Hematopoietic multipotent progenitor cell treated with erythropoietin and hydrocortisone succinate and interleukin-3 and kit ligand, for 17 days (in vitro differentiated cells): ENCODE results near the gene LYRM9.
"Not testable (repeated sequence)": the region's sequence is repeated elsewhere in the genome, so short reads cannot be mapped to it uniquely, and the experiment has no call there.

ENCODE experiments used
- DNase-seq: peaks from one replicate; pipeline ENCODE4 v3.0.0-alpha.2; 2015; ENCODE audit warnings: low spot score

Gene LYRM9

GRCh38 chr17:27892866-27893769 lies at the start of gene LYRM9:
TSS of gene LYRM9 (minus strand) at chr17:27893365. CDS start at chr17:27882694, 10,671 bp downstream.
- peak; percentile 94 for DNase-seq

- no peak for DNase-seq
These were observed 47.6 kb upstream of the LYRM9 start for GRCh38 chr17:27940503-27941428.

- no peak for DNase-seq
These were observed 46.6 kb upstream of the LYRM9 start for GRCh38 chr17:27939474-27940465.

- DNase-seq: no peak
These were observed 45.7 kb upstream of the LYRM9 start for GRCh38 chr17:27938864-27939263.

GRCh38 chr17:27938241-27938640 lies 45.1 kb upstream of the LYRM9 start:
- no peak for DNase-seq

GRCh38 chr17:27937025-27937546 lies 43.9 kb upstream of the LYRM9 start:
- DNase-seq: no peak

GRCh38 chr17:27930000-27930399 lies 36.8 kb upstream of the LYRM9 start:
- DNase-seq: no peak

GRCh38 chr17:27928587-27928986 lies 35.4 kb upstream of the LYRM9 start:
- DNase-seq: no peak

- no peak for DNase-seq
These were observed 34.6 kb upstream of the LYRM9 start for GRCh38 chr17:27927781-27928180.

GRCh38 chr17:27921599-27921998 lies 28.4 kb upstream of the LYRM9 start:
- DNase-seq: no peak

GRCh38 chr17:27921077-27921476 lies 27.9 kb upstream of the LYRM9 start:
- no peak for DNase-seq

- DNase-seq: peak; percentile 28
These were observed 27.4 kb upstream of the LYRM9 start for GRCh38 chr17:27920569-27920968.

- no peak for DNase-seq
These were observed 25.9 kb upstream of the LYRM9 start for GRCh38 chr17:27919079-27919478.

GRCh38 chr17:27918498-27918897 lies 25.3 kb upstream of the LYRM9 start:
- no peak for DNase-seq

- DNase-seq: no peak
These were observed 23.8 kb upstream of the LYRM9 start for GRCh38 chr17:27917000-27917399.

- DNase-seq: no peak
These were observed 22.5 kb upstream of the LYRM9 start for GRCh38 chr17:27915709-27916108.

GRCh38 chr17:27914382-27914781 lies 21.2 kb upstream of the LYRM9 start:
- DNase-seq: no peak

- no peak for DNase-seq
These were observed 19.8 kb upstream of the LYRM9 start for GRCh38 chr17:27912964-27913363.

- not testable (repeated sequence) for DNase-seq
These were observed 19.1 kb upstream of the LYRM9 start for GRCh38 chr17:27912299-27912698.

- no peak for DNase-seq
These were observed 14.9 kb upstream of the LYRM9 start for GRCh38 chr17:27907976-27908558.

- DNase-seq: no peak
These were observed 13.5 kb upstream of the LYRM9 start for GRCh38 chr17:27906623-27907022.
